Testis (tissue), 2 donors: ENCODE data around the gene PUS7L.

Experiments used
- POLR2A ChIP-seq: fragments of 450-650 bp; IDR thresholded peaks from one replicate; pipeline ENCODE4 v1.6.1; 2017; ENCODE audit warnings: antibody characterized with exemption, mild to moderate bottlenecking, moderate library complexity
- TF ChIP-seq, protein P1 (sequence below), 3 experiments: fragments of 450-650 bp in 2 of 3; fragments of 200-600 bp in 1 of 3; sonication (generic) in 1 of 3; IDR thresholded peaks; one replicate each; pipeline ENCODE4 v1.5.1; 2016 to 2019; ENCODE audit warnings: antibody characterized with exemption in 3 of 3, mild to moderate bottlenecking in 2 of 3, moderate library complexity in 1 of 3

DNA sequence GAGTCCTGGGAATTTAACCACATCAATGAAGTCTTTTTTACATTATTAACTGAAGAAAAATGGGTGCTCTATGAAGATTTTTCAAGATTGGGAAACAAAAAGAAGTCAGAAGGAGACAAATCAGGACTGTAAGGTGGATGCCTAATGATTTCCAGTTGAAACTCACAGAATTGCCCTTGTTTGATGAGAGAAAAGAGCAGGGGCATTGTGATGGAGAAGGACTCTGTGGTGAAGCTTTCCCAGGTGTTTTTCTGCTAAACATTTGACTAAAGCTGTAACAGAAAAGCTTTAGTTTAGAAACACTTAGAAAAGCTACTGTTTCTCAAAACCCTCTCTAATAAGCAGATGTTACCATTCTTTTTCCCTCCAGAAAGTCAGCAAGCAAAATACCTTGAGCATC, 5.9 kb upstream of the PUS7L start:
- TF ChIP-seq, protein P1, sequence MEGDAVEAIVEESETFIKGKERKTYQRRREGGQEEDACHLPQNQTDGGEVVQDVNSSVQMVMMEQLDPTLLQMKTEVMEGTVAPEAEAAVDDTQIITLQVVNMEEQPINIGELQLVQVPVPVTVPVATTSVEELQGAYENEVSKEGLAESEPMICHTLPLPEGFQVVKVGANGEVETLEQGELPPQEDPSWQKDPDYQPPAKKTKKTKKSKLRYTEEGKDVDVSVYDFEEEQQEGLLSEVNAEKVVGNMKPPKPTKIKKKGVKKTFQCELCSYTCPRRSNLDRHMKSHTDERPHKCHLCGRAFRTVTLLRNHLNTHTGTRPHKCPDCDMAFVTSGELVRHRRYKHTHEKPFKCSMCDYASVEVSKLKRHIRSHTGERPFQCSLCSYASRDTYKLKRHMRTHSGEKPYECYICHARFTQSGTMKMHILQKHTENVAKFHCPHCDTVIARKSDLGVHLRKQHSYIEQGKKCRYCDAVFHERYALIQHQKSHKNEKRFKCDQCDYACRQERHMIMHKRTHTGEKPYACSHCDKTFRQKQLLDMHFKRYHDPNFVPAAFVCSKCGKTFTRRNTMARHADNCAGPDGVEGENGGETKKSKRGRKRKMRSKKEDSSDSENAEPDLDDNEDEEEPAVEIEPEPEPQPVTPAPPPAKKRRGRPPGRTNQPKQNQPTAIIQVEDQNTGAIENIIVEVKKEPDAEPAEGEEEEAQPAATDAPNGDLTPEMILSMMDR (IDR thresholded peaks at IDR 0.05) = no peak
- no peak for TF ChIP-seq POLR2A
